Midbrain (tissue), 1 donor: ENCODE results near the gene CHD5.
"Not testable (repeated sequence)": the region's sequence is repeated elsewhere in the genome, so short reads cannot be mapped to it uniquely, and the experiment has no call there.

Experiments used
- DNase-seq: peaks from one replicate; lab custom pipeline; 2025; lab: John Stamatoyannopoulos, UW

Gene CHD5

DNA sequence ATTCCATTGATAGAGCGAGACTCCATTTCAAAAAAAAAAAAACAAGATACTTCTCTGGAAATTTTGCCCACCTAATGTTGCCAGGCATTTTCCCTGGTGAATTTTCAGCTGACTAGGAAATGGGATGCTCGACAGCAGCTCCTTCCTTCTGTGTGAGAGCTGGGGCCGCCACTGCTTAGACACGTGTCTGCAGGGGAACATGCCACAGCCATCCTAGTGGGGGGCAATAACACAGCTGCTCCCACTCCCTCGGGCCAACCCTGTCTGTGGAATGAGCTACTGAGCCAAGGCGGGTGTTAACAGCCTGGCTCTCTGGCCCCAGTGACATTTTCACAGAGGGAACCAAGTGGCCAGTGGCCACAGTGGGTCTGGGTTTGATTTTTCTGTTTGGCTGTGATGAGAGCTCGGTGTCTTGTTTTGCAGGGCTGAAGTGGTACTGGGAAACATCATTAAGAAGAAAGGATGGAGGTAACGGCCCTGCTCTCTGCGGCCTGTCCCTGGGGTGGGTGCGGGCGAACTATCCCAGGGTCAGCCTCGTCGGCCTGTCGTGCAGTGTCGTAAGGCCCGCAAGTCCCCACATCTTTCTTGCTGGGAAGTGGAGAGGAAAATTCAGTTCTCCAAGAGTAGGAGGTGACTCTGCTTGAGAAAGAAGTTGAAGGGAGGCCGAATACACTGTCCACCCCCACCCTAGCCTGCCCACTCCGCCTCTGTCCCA, 95.2 kb downstream of the CHD5 start:
- DNase-seq = no peak

DNA sequence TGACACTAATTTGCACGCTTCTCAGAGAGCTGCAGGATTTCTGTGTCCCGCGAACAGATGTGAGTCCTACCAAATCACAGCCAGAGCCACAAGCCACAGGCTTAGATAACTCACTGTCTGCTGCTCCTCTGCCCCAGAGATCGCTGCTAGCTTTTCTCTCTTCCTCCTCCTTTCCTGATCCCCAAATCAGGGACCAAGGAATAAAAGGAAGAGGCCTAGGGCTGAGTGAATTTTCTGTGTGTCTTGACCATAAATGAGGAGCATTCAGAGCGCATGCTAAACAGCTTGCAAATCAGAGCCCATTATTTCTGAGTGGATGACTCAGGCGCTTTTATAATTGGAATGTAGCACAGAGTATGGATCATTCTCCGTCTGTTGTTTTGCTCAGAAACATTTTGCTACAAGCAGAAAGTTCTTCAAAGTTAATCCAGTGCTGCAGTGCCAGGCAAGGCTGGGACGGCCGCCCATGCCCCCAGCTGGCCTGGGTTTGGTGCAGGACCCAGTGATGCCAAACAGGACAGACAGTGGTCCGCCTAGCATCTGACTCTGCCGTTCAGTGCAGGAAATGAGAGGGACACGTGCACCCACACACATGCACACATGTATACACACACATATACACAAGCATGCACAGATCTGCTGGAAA, 96.2 kb downstream of the CHD5 start:
- peak; percentile 30 for DNase-seq

DNA sequence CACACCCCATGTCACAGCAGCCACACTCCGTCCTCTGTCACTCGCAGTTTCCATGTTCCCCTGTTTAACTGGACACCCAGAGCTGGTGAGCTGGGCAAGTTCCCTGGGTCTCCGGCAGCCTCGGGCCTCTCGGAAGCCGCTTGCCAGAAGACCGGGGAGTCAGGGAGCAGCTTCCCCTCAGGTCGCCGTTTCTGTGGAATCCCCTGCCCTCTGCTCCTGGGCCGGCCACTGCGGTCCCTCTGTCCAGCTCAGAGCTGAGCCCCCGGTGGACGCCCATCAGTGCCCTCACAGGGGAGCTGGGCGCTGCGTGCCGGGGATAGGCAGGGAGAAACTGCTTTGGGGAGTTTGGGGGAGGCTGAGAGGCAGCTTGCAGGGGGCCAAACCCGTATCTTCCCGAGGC, 96.7 kb downstream of the CHD5 start:
- no peak for DNase-seq

DNA sequence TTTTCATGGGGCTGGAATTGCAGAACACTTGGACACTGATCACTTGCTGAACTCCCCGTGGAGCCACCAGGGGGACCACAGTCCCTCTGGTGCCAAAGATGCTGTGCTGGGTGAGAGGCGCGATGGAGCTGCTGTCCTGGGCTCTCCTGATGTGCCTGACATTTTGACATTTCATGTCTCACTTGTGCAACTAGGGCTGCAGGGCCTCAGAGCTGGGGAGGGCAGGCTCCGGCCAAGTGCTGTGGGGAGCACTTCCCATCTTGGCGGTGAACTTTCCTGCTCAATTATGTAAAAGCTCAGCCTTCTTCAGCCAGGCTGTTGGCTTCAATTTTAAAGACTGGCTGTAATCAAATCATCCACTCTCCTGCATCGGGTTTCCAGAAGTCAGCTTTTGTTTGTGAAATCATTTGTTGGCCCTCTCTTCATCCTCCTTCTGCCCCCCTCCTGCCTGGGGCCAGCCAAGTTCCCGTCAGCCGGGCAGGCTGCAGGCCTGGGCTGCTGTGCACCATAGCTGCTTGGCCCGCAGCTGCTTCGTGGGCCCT, 97.6 kb downstream of the CHD5 start:
- DNase-seq = peak; percentile 17

DNA sequence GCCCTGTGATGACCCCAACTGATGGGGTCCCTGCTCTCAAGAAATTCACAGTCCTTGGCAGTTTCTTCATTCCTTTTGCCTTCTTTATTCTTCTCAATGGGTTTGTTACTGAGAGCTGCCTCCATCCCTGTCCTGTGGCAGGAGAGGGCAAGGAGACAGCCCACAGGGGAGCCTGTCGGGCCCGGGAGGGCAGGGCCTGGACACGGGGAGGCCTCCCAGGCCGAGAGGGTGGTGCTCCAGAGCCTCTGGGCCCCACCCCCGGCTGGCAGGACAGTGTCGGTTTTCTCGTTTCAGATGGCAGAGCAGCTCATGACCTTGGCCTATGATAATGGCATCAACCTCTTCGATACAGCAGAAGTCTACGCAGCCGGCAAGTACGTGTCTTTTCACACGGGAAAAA, 98.2 kb downstream of the CHD5 start:
- DNase-seq = no peak

DNA sequence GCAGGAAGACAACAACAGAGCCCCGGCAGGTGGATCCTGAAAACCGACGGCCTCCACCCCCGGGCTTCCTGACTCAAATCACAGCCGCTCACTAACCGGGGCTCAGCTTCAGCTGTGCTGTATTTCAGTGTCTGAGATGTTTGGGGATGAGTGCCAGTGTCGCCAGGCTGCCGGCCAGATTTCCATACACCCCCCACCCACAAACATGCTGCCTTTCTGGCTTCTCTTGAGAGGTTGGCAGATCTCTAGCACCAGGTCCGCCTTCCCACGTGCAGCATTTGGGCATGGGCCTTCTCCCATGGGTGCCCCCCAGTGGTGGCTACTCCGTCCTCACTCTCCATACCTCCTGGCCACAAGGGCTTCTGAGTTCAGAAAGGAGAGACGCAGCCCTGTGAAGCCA, 99.7 kb downstream of the CHD5 start:
- no peak for DNase-seq

DNA sequence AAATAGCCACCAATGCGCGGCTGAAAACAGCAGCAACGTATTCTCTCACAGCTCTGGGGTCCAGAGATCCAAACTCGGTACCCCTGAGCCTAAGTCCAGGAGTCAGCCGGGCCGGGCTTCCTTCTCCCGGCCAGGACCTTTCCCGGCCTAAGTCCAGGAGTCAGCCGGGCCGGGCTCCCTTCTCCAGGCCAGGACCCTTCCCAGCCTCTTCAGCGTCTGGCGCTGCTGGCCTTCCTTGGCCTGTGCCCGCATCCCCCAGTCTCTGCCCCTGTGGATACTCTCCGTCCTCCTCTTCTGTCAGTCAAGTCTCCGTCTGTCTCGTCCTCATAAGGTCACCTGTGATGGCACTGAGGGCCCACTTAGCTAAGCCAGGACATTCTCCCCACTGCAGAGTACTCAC, 102.2 kb downstream of the CHD5 start:
- DNase-seq = no peak

DNA sequence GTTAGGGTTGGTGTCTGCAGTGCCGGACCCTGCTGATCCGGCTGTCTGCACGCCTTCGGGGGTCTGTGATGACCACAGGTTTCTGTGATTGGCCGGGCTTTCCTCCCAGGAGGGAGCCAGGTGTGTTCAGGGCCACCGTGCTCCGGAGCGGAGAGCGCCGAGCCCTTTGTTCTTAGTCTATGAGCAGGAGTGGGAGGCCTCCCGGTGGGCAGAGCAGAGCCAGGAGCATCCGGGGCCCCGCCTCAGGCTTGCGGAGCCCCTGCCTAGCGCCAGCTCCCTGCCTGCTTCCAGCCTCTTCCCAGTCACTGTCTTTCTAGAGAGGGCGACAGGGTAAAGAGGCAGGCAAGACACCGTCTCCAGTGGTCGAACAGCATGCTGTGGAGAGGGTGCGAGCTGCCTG, 102.6 kb downstream of the CHD5 start:
- DNase-seq = no peak

DNA sequence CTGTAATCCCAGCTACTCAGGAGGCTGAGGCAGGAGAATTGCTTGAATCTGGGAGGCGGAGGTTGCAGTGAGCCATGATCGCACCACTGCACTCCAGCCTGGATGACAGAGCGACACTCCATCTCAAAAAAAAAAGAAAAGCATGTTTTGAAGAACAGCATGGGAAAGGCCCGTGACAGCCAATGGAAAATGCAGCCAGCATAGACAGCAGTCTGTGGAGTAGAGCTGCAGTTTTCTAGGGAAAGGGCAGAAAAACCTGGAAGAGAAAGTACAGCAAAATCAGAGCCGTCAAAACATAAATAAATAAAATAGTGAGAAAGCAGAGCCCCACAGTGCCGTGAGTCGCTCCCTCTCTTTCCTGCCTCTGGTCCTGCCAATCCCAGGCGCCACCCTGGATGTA, 103.1 kb downstream of the CHD5 start:
- not testable (repeated sequence) for DNase-seq

DNA sequence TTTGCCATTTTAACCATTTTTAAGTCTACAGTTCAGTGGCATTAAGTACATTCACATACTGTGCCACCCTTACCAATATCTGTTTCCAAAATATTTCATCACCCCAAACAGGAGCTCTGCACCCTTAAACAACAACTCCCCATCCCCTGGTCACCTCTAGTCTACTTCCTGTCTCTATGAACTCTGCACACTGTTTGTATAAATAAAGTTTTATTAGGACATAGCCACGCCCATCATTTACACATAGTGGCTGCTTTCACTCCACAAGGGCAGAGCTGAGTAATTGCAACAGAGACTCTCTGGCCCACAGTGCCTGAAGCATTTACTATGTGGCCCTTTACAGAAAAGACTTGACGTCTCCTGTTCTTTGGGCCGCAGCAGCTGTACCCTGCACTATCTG, 104.4 kb downstream of the CHD5 start:
- DNase-seq = no peak

DNA sequence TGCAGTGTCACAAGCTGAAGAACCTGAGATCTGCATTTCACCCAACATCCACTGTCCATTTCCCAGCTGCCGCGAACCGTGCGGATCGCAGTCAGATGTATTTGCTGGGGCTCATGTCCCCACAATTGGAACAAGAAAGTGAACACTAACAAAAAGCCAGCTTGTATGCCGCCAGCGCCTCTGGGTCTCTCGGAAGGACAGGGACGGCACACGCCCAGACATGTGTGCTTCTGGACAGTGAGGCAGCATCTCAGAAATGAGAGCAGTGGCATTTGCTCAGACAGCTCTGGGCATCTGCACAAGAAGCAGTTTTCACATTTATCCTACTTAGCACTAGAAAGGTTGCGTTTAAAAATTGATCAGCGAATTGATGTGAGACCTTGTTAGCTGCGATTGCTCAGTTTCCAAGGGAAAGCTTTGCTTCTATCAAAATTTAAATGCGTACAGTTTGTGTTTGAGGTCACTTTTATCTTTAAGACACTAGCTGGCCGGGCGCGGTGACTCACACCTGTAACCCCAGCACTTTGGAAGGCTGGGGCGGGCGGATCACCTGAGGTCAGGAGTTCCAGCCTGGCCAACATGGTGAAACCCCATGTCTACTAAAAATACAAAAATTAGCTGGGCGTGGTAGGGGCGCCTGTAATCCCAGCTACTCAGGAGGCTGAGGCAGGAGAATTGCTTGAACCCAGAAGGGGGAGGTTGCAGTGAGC, 105.8 kb downstream of the CHD5 start:
- no peak for DNase-seq

DNA sequence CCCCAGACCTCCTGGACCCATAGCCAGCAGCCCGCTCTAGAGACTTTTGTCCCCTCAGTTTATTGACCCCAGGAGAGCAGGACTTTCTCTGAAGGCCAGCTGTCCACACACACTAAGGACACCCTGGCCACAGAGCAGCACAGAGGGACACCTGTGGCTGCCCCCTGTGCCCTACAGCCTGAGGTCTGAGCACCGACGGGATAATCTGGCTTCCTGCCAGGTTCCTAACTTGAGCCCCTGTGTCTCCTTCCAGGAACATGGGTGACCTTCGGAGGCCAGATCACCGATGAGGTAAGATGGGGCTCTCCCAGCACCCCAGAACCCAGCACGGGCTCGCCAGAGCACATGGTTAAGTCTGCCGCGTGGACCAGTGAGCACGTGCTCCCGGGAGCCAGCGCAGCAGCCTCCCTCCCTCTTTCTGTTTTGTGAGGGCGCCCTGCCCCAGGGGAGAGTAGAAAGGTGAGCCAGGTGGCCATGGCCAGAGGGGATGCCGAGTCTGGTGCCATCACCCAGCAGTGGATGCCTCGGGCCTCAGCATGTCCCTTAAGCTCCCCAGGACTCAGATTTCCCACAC, 106.6 kb downstream of the CHD5 start:
- no peak for DNase-seq

DNA sequence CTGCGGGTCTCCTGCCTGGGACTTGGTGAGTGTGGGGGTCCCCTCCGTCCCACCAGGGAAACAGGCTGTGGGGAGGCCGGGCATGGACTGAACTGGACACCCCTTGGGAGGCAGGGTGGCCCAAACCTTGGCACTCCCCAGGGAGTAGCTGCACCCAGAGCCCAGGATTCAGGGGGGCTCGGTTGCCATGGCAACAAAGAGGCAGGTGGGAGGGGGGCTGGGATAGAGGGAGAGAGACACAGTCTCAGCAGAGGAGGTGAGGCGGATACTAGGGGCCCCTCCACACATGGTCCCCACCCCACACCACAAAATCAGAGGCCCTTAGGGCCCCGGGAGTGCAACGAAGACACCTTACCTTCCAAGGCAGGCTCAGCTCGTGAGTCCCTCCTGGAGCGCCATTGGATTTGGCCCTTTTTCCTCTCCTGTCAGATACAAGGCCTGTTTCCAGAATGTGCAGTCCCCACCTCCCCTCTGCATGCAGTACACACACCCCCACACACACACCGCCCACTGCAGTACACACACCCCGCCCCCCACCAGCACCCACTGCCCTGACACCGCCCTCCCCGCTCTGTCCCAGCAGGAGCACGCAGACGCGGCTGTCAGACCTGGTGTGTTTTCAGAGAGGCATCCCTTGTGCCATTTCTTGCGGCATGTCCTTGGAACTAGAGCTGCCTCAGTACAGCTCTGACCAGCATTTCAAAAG, 107.2 kb downstream of the CHD5 start:
- DNase-seq = no peak

DNA sequence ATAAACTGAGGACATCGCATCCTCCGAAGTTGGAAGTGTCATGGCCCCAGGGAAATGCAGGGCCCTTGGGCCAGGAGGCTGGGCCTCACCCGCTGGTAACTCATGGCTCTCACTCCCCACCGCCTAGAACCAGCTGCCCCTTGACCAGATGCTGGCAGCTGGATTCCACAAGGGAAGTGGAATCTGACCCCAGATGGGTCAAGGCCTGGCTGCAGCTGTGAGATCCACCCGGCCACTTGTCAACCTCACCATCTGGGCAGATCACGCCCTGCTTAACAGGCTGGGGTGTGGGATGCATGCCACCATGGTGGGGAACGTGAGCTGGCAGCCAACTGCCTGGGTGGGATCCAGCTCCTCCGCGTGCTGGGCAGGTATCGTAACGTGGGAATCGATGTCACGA, 108.9 kb downstream of the CHD5 start:
- DNase-seq = no peak

DNA sequence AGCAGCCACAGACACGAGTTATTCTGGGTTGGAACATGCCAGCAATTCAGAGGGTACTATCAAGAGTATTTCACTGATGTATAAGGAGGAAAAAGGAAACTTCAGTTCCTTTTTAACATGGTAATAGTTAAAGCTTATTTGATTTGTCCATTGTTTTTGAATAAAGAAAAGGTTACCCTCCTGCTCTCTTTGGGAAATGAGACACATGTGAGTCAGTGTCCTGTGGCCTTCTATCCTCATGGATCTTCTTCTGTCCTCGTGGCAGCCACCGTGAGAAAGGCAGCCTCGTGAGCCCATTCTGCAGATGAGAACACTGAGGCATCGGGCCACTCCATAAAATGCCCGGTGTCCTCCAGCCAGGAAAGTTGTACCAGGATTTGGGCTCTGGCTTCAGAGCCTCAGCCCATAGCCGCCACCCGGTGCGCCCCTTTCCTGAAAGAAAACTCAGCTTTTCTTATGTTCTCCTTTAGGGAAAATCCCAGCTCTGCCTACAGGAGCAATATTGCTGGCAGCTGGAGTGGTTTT, 109.6 kb downstream of the CHD5 start:
- DNase-seq = no peak

DNA sequence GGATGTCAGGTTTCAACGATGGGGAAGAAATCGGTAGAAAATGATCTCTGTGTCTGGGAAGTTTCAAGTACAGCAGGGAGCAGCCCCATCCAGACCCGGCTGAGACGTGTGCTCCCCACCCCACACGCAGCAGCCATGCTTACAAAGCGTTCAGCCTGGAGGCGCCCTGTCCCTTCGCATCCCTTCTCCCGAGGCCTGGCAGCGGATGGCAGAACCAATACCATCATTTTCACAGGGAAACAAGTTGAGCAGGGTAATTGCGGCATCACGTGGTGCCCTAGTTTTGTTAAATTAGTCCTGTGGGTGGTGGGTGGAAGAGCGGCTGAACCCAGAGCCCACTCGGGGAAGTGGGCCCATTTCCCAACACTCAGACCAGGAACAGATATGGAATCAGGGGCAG, 110.5 kb downstream of the CHD5 start:
- DNase-seq = no peak

DNA sequence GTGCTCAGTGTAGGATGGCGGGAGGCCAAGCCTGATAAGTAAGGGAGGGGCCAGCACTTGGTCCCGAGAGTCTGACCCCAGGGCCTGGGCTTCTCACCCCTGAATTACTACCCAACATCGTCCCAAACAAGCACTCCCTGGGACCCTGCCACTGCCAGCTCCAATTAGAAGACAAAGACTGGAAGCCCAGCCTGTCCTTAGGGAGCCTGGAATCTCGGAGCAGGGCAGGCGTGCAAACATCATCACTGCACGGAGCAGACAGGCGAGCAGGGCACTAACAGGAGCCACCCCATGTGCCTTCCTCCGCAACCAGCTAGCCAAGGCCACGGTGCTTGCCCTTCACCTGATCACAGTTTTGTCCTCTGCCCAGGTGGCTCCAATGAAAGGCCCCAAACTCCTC, 111.2 kb downstream of the CHD5 start:
- no peak for DNase-seq

DNA sequence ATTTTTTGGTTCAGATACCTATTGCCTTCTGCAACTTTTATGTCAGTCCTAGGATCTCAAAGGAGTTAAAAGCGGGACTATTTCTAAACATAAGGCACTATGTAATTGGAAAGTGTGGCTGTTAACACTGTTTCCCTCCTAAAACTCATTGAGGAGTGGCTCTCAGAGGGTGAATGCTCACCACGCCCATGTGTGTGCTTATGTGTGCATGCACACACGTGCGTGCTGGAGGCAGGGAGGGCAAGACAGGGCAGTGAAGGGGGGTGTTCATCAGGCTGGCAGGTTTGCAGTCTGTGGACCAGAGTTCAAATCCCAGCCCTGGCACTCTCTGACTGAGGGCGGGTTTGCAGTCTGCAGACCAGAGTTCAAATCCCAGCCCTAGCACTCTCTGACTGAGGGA, 112.0 kb downstream of the CHD5 start:
- no peak for DNase-seq

DNA sequence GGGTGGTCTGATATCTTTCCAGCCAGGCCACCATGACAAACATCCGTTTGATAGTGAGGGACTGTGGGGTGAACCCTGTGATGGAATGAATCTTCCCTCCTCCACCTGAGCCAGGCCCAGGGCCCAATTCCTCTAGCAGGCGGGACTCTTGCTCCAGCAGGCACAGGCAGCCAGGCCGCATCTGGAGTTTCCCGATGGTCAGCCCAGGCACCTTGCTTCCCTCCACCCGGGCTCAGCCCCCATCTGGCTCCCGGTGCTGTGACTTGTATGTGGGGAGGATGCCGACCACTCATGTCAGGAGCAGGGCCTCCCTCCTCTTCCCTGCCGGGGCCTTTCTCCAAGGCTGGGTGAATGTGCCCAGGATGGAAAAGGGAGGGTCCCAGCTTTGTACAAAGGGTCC, 113.4 kb downstream of the CHD5 start:
- no peak for DNase-seq

DNA sequence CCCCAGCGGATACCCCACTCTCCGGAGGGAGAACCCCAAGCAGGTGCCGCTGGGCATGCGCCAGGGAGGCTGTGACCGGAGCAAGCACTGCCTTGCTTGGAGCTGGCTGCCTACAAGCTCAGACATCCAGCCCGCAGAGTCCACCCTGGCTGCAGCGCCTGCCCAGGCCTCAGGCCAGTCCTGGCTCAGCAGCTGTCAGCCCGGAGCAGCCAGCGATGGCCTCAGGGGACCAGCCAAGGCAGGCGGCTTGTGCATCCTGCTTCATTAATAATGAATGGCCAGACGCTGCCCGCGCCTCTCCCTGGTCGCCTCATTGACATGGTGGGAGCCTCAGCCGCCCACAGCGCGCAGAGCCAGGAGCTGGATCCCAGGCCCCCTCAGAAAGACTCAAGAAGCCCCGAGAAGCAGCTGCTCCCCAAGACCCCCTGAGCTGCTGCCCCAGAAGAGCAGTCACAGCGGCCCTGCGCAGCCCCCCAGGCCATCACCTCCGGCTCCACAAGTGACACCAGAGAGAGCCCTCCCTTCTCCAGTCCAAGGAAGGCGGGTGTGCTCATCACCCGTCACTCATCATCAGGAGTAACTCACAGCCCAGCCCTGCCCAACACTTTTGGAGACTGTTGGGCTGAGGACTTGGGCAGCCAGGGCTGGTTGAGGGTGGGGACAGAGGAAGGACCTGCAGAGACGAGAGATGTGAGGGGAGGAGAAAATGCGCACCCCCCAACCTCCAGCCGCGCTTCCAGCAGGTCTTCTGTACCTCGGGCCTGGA, 114.8 kb downstream of the CHD5 start:
- no peak for DNase-seq

DNA sequence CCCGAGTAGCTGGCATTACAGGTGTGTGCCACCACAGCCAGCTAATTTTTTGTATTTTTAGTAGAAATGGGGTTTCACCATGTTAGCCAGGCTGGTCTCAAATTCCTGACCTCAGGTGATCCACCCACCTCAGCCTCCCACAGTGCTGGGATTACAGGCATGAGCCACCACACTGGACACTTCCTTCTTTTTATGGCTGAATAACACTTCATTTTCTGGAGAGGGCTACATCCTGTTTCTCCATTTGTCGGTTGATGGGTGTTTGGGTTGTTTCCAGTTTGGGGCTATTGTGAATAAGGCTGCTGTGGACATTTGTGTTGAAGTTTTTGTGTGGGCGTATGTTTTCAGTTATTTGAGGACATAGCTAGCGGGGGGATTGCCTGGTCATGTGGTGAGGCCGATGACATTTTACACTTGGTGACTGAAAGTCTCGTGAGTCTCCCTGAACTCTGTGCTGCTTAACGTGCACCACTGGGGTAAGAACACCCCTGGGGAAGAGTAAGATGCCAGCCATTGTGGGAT, 116.5 kb downstream of the CHD5 start:
- DNase-seq = not testable (repeated sequence)
